ENCODE results near the gene HMGCS2. TPM values are rescaled to one million over a fixed set of nuclear protein-coding genes. Genes with fewer than 3 reads are reported as not detected.

The HMGCS2 gene
- 2.1 TPM for total RNA-seq

- peaks cover under 1 to 3% (median under 1%) of the 10 kb centered on the region in 3 donors for H3K4me1 ChIP-seq (ENCODE audit: control insufficient read depth in 3 of 3, insufficient read depth in 3 of 3, low read length in 3 of 3)
- H3K27ac ChIP-seq (ENCODE audit: low read depth, low read length): no peak within 1 kb of the TSS
- H3K4me3 ChIP-seq (ENCODE audit: low read length in 3 of 3): no peak within 1 kb of the TSS
- H3K36me3 ChIP-seq (ENCODE audit: control insufficient read depth in 3 of 3, insufficient read depth in 3 of 3, low read length in 3 of 3): no peaks in the 10 kb centered on the region
- H3K9ac ChIP-seq (ENCODE audit: low read depth in 1 of 3, low read length in 3 of 3): no peak within 1 kb of the TSS
- no peaks in the 10 kb centered on the region for H3K9me3 ChIP-seq (ENCODE audit: control insufficient read depth in 3 of 3, low read length in 3 of 3)
- no peaks in the 10 kb centered on the region for H3K27me3 ChIP-seq (ENCODE audit: control insufficient read depth in 3 of 3, insufficient read depth in 3 of 3, low read length in 3 of 3)
Measured at GRCh38 chr1:119768778-119769177, at the start of gene HMGCS2. Gene HMGCS2 (minus strand): TSS chr1:119768905. CDS start chr1:119768844, 61 bp downstream.

GRCh38 chr1:119818181-119818580, 49.5 kb upstream of the HMGCS2 start:
- Histone ChIP-seq H3K27ac (ENCODE audit: low read depth, low read length) (no peak overlapping the region), H3K36me3 (ENCODE audit: control insufficient read depth in 3 of 3, insufficient read depth in 3 of 3, low read length in 3 of 3) (no peaks in the 10 kb centered on the region), H3K4me1 (ENCODE audit: control insufficient read depth in 3 of 3, insufficient read depth in 3 of 3, low read length in 3 of 3) (no peaks in the 10 kb centered on the region), H3K9ac (ENCODE audit: low read depth in 1 of 3, low read length in 3 of 3) (no peak overlapping the region), H3K27me3 (ENCODE audit: control insufficient read depth in 3 of 3, insufficient read depth in 3 of 3, low read length in 3 of 3) (peaks cover 0 to 8% (median 7%) of the 10 kb centered on the region in 3 donors), H3K4me3 (ENCODE audit: low read length in 3 of 3) (no peak overlapping the region), H3K9me3 (ENCODE audit: control insufficient read depth in 3 of 3, low read length in 3 of 3) (no peaks in the 10 kb centered on the region)

GRCh38 chr1:119816407-119816806, 47.7 kb upstream of the HMGCS2 start:
- Histone ChIP-seq H3K9ac (ENCODE audit: low read depth in 1 of 3, low read length in 3 of 3) (no peak overlapping the region), H3K4me1 (ENCODE audit: control insufficient read depth in 3 of 3, insufficient read depth in 3 of 3, low read length in 3 of 3) (no peaks in the 10 kb centered on the region), H3K27ac (ENCODE audit: low read depth, low read length) (no peak overlapping the region), H3K9me3 (ENCODE audit: control insufficient read depth in 3 of 3, low read length in 3 of 3) (no peaks in the 10 kb centered on the region), H3K36me3 (ENCODE audit: control insufficient read depth in 3 of 3, insufficient read depth in 3 of 3, low read length in 3 of 3) (no peaks in the 10 kb centered on the region), H3K4me3 (ENCODE audit: low read length in 3 of 3) (no peak overlapping the region), H3K27me3 (ENCODE audit: control insufficient read depth in 3 of 3, insufficient read depth in 3 of 3, low read length in 3 of 3) (peaks cover 0 to 3% (median 2%) of the 10 kb centered on the region in 3 donors)

GRCh38 chr1:119815928-119816327, 47.2 kb upstream of the HMGCS2 start:
- no peaks in the 10 kb centered on the region for H3K36me3 ChIP-seq (ENCODE audit: control insufficient read depth in 3 of 3, insufficient read depth in 3 of 3, low read length in 3 of 3)
- peaks cover 0 to 3% (median 2%) of the 10 kb centered on the region in 3 donors for H3K27me3 ChIP-seq (ENCODE audit: control insufficient read depth in 3 of 3, insufficient read depth in 3 of 3, low read length in 3 of 3)

GRCh38 chr1:119815361-119815760, 46.7 kb upstream of the HMGCS2 start:
- Histone ChIP-seq H3K27me3 (ENCODE audit: control insufficient read depth in 3 of 3, insufficient read depth in 3 of 3, low read length in 3 of 3) (peaks cover 0 to 3% (median 2%) of the 10 kb centered on the region in 3 donors), H3K4me3 (ENCODE audit: low read length in 3 of 3) (no peak overlapping the region), H3K27ac (ENCODE audit: low read depth, low read length) (no peak overlapping the region), H3K9ac (ENCODE audit: low read depth in 1 of 3, low read length in 3 of 3) (no peak overlapping the region), H3K9me3 (ENCODE audit: control insufficient read depth in 3 of 3, low read length in 3 of 3) (no peaks in the 10 kb centered on the region), H3K36me3 (ENCODE audit: control insufficient read depth in 3 of 3, insufficient read depth in 3 of 3, low read length in 3 of 3) (no peaks in the 10 kb centered on the region), H3K4me1 (ENCODE audit: control insufficient read depth in 3 of 3, insufficient read depth in 3 of 3, low read length in 3 of 3) (no peaks in the 10 kb centered on the region)

More at GRCh38 chr1:119815928-119816327, 47.2 kb upstream of the HMGCS2 start:
- no peaks in the 10 kb centered on the region for H3K4me1 ChIP-seq (ENCODE audit: control insufficient read depth in 3 of 3, insufficient read depth in 3 of 3, low read length in 3 of 3)
- no peak overlapping the region for H3K9ac ChIP-seq (ENCODE audit: low read depth in 1 of 3, low read length in 3 of 3)
- no peak overlapping the region for H3K4me3 ChIP-seq (ENCODE audit: low read length in 3 of 3)
- H3K9me3 ChIP-seq (ENCODE audit: control insufficient read depth in 3 of 3, low read length in 3 of 3): no peaks in the 10 kb centered on the region
- no peak overlapping the region for H3K27ac ChIP-seq (ENCODE audit: low read depth, low read length)

- Histone ChIP-seq H3K36me3 (ENCODE audit: control insufficient read depth in 3 of 3, insufficient read depth in 3 of 3, low read length in 3 of 3) (no peaks in the 10 kb centered on the region), H3K9me3 (ENCODE audit: control insufficient read depth in 3 of 3, low read length in 3 of 3) (no peaks in the 10 kb centered on the region), H3K4me1 (ENCODE audit: control insufficient read depth in 3 of 3, insufficient read depth in 3 of 3, low read length in 3 of 3) (no peaks in the 10 kb centered on the region), H3K9ac (ENCODE audit: low read depth in 1 of 3, low read length in 3 of 3) (no peak overlapping the region), H3K27ac (ENCODE audit: low read depth, low read length) (no peak overlapping the region), H3K27me3 (ENCODE audit: control insufficient read depth in 3 of 3, insufficient read depth in 3 of 3, low read length in 3 of 3) (peaks cover 0 to 3% (median 2%) of the 10 kb centered on the region in 3 donors), H3K4me3 (ENCODE audit: low read length in 3 of 3) (no peak overlapping the region)
Measured at GRCh38 chr1:119814288-119814687, 45.6 kb upstream of the HMGCS2 start.

GRCh38 chr1:119811985-119812557, 43.4 kb upstream of the HMGCS2 start:
- H3K4me1 ChIP-seq (ENCODE audit: control insufficient read depth in 3 of 3, insufficient read depth in 3 of 3, low read length in 3 of 3): no peaks in the 10 kb centered on the region

GRCh38 chr1:119811387-119811786, 42.7 kb upstream of the HMGCS2 start, which contains the start of gene REG4:
Gene REG4 (minus strand): TSS chr1:119811460. CDS start chr1:119808769, 2,691 bp downstream.
- H3K9me3 ChIP-seq (ENCODE audit: control insufficient read depth in 3 of 3, low read length in 3 of 3): no peaks in the 10 kb centered on the region
- no peaks in the 10 kb centered on the region for H3K4me1 ChIP-seq (ENCODE audit: control insufficient read depth in 3 of 3, insufficient read depth in 3 of 3, low read length in 3 of 3)
- no peak within 1 kb of the TSS for H3K27ac ChIP-seq (ENCODE audit: low read depth, low read length)
- no peaks in the 10 kb centered on the region for H3K36me3 ChIP-seq (ENCODE audit: control insufficient read depth in 3 of 3, insufficient read depth in 3 of 3, low read length in 3 of 3)
- H3K27me3 ChIP-seq (ENCODE audit: control insufficient read depth in 3 of 3, insufficient read depth in 3 of 3, low read length in 3 of 3): peaks cover 7% of the 10 kb centered on the region in 3 donors
- H3K9ac ChIP-seq (ENCODE audit: low read depth in 1 of 3, low read length in 3 of 3): no peak within 1 kb of the TSS
- H3K4me3 ChIP-seq (ENCODE audit: low read length in 3 of 3): no peak within 1 kb of the TSS

More at GRCh38 chr1:119811985-119812557, 43.4 kb upstream of the HMGCS2 start:
- Histone ChIP-seq H3K9ac (ENCODE audit: low read depth in 1 of 3, low read length in 3 of 3) (no peak overlapping the region), H3K4me3 (ENCODE audit: low read length in 3 of 3) (no peak overlapping the region), H3K27ac (ENCODE audit: low read depth, low read length) (no peak overlapping the region), H3K36me3 (ENCODE audit: control insufficient read depth in 3 of 3, insufficient read depth in 3 of 3, low read length in 3 of 3) (no peaks in the 10 kb centered on the region), H3K27me3 (ENCODE audit: control insufficient read depth in 3 of 3, insufficient read depth in 3 of 3, low read length in 3 of 3) (peaks cover 7% of the 10 kb centered on the region in 3 donors), H3K9me3 (ENCODE audit: control insufficient read depth in 3 of 3, low read length in 3 of 3) (no peaks in the 10 kb centered on the region)

GRCh38 chr1:119808972-119809550, 40.4 kb upstream of the HMGCS2 start:
- no peak overlapping the region for H3K4me3 ChIP-seq (ENCODE audit: low read length in 3 of 3)
- H3K9me3 ChIP-seq (ENCODE audit: control insufficient read depth in 3 of 3, low read length in 3 of 3): no peaks in the 10 kb centered on the region
- no peaks in the 10 kb centered on the region for H3K36me3 ChIP-seq (ENCODE audit: control insufficient read depth in 3 of 3, insufficient read depth in 3 of 3, low read length in 3 of 3)
- H3K27me3 ChIP-seq (ENCODE audit: control insufficient read depth in 3 of 3, insufficient read depth in 3 of 3, low read length in 3 of 3): peaks cover 4 to 8% (median 7%) of the 10 kb centered on the region in 3 donors
- H3K27ac ChIP-seq (ENCODE audit: low read depth, low read length): no peak overlapping the region
- H3K9ac ChIP-seq (ENCODE audit: low read depth in 1 of 3, low read length in 3 of 3): no peak overlapping the region
- H3K4me1 ChIP-seq (ENCODE audit: control insufficient read depth in 3 of 3, insufficient read depth in 3 of 3, low read length in 3 of 3): no peaks in the 10 kb centered on the region

GRCh38 chr1:119808491-119808890, 39.8 kb upstream of the HMGCS2 start:
- no peaks in the 10 kb centered on the region for H3K9me3 ChIP-seq (ENCODE audit: control insufficient read depth in 3 of 3, low read length in 3 of 3)
- peaks cover 4 to 8% (median 7%) of the 10 kb centered on the region in 3 donors for H3K27me3 ChIP-seq (ENCODE audit: control insufficient read depth in 3 of 3, insufficient read depth in 3 of 3, low read length in 3 of 3)
- no peaks in the 10 kb centered on the region for H3K36me3 ChIP-seq (ENCODE audit: control insufficient read depth in 3 of 3, insufficient read depth in 3 of 3, low read length in 3 of 3)
- no peaks in the 10 kb centered on the region for H3K4me1 ChIP-seq (ENCODE audit: control insufficient read depth in 3 of 3, insufficient read depth in 3 of 3, low read length in 3 of 3)
- no peak overlapping the region for H3K4me3 ChIP-seq (ENCODE audit: low read length in 3 of 3)
- no peak overlapping the region for H3K9ac ChIP-seq (ENCODE audit: low read depth in 1 of 3, low read length in 3 of 3)
- no peak overlapping the region for H3K27ac ChIP-seq (ENCODE audit: low read depth, low read length)
